H9 (cell line): Measurements from ENCODE around the gene MN1. TPM values are rescaled to one million over a fixed set of nuclear protein-coding genes. Genes with fewer than 3 reads are reported as not detected.
"Not testable (repeated sequence)": the region's sequence is repeated elsewhere in the genome, so short reads cannot be mapped to it uniquely, and the experiment has no call there.

Experiments
- DNase-seq: peaks from one replicate; pipeline ENCODE4 v3.0.0-alpha.2; 2017
- H2AFZ ChIP-seq: one replicate; pipeline ENCODE4 v1.6.1; 2013; ENCODE audit warnings: mild to moderate bottlenecking, low read length, control low read depth, moderate library complexity
- H2AK5ac ChIP-seq: 2 replicates; pipeline ENCODE4 v1.6.1; 2013; ENCODE audit warnings: low read length, control low read depth, mixed read lengths; ENCODE audit not compliant: insufficient read length
- H2BK120ac ChIP-seq: one replicate; pipeline ENCODE4 v1.6.1; 2013; ENCODE audit warnings: low read depth, mild to moderate bottlenecking, low read length, control low read depth, inconsistent platforms; ENCODE audit not compliant: poor library complexity, severe bottlenecking
- H2BK12ac ChIP-seq: 2 replicates; pipeline ENCODE4 v1.6.1; 2013; ENCODE audit warnings: low read length, control low read depth, mixed read lengths, low read depth; ENCODE audit not compliant: insufficient read length
- H2BK15ac ChIP-seq: 2 replicates; pipeline ENCODE4 v1.6.1; 2013; ENCODE audit warnings: low read depth, low read length, control low read depth
- H2BK20ac ChIP-seq: one replicate; pipeline ENCODE4 v1.6.1; 2013; ENCODE audit warnings: low read depth, mild to moderate bottlenecking, low read length, control low read depth, inconsistent platforms; ENCODE audit not compliant: poor library complexity, severe bottlenecking
- H2BK5ac ChIP-seq: 2 replicates; pipeline ENCODE4 v1.6.1; 2013; ENCODE audit warnings: low read length, control low read depth, mixed read lengths; ENCODE audit not compliant: insufficient read length
- H3K14ac ChIP-seq: 2 replicates; pipeline ENCODE4 v1.6.1; 2013; ENCODE audit warnings: low read length, control low read depth; ENCODE audit not compliant: insufficient read depth
- H3K18ac ChIP-seq: 2 replicates; pipeline ENCODE4 v1.6.1; 2013; ENCODE audit warnings: low read depth, mild to moderate bottlenecking, mixed read lengths, low read length, control low read depth; ENCODE audit not compliant: insufficient read length
- H3K23ac ChIP-seq: 2 replicates; pipeline ENCODE4 v1.6.1; 2013; ENCODE audit warnings: low read length, control low read depth, mixed read lengths, low read depth; ENCODE audit not compliant: insufficient read length
- H3K23me2 ChIP-seq: 2 replicates; pipeline ENCODE4 v1.6.1; 2013; ENCODE audit warnings: low read depth, mild to moderate bottlenecking, mixed read lengths, low read length, control low read depth; ENCODE audit not compliant: insufficient read length, poor library complexity, severe bottlenecking
- H3K27ac ChIP-seq: 2 replicates; pipeline ENCODE4 v1.5.1; 2013; ENCODE audit warnings: low read length, control low read depth, mixed read lengths, low read depth; ENCODE audit not compliant: insufficient read length
- H3K27me3 ChIP-seq: 2 replicates; pipeline ENCODE4 v1.6.1; 2013; ENCODE audit warnings: low read length, control low read depth, inconsistent platforms; ENCODE audit not compliant: insufficient read depth
- H3K4ac ChIP-seq: 2 replicates; pipeline ENCODE4 v1.6.1; 2013; ENCODE audit warnings: low read depth, mild to moderate bottlenecking, control low read depth, inconsistent platforms, low read length, moderate library complexity
- H3K4me1 ChIP-seq: 2 replicates; pipeline ENCODE4 v1.6.1; 2013; ENCODE audit warnings: low read length, control low read depth, inconsistent platforms; ENCODE audit not compliant: insufficient read depth
- H3K4me2 ChIP-seq: 2 replicates; pipeline ENCODE4 v1.6.1; 2013; ENCODE audit warnings: low read length, control low read depth, mixed read lengths; ENCODE audit not compliant: insufficient read length, insufficient read depth
- H3K56ac ChIP-seq: 2 replicates; pipeline ENCODE4 v1.6.1; 2013; ENCODE audit warnings: low read depth, mild to moderate bottlenecking, mixed read lengths, low read length, control low read depth; ENCODE audit not compliant: insufficient read length
- H3K79me1 ChIP-seq: 2 replicates; pipeline ENCODE4 v1.6.1; 2013; ENCODE audit warnings: low read depth, mild to moderate bottlenecking, moderate library complexity, low read length, control low read depth, inconsistent platforms; ENCODE audit not compliant: insufficient read depth, poor library complexity, severe bottlenecking
- H3K79me2 ChIP-seq: 2 replicates; pipeline ENCODE4 v1.6.1; 2013; ENCODE audit warnings: low read length, control low read depth, inconsistent platforms; ENCODE audit not compliant: insufficient read depth
- H3K9ac ChIP-seq: 2 replicates; pipeline ENCODE4 v1.6.1; 2013; ENCODE audit warnings: low read length, control low read depth, mixed read lengths; ENCODE audit not compliant: insufficient read length; ENCODE audit errors: extremely low read depth
- H3K9me3 ChIP-seq: one replicate; pipeline ENCODE4 v1.6.1; 2013; ENCODE audit warnings: low read depth, low read length, inconsistent platforms; ENCODE audit not compliant: control insufficient read depth
- H3T11ph ChIP-seq: one replicate; pipeline ENCODE4 v1.6.1; 2013; ENCODE audit warnings: mild to moderate bottlenecking, low read length, control low read depth, inconsistent platforms
- H4K20me1 ChIP-seq: one replicate; pipeline ENCODE4 v1.6.1; 2013; ENCODE audit not compliant: control insufficient read depth, insufficient read length, insufficient read depth
- H4K5ac ChIP-seq: 2 replicates; pipeline ENCODE4 v1.6.1; 2013; ENCODE audit warnings: low read depth, mild to moderate bottlenecking, mixed read lengths, low read length, control low read depth; ENCODE audit not compliant: insufficient read length
- H4K8ac ChIP-seq: replicated peaks from 2 replicates; pipeline ENCODE4 v1.6.1; 2013; ENCODE audit warnings: low read length, control low read depth, mixed read lengths, low read depth; ENCODE audit not compliant: insufficient read length
- H4K91ac ChIP-seq: 2 replicates; pipeline ENCODE4 v1.6.1; 2013; ENCODE audit warnings: low read depth, mild to moderate bottlenecking, moderate library complexity, mixed read lengths, low read length, control low read depth; ENCODE audit not compliant: insufficient read length
- H3K27ac Mint-ChIP-seq, 3 experiments: 2 replicates in 2 of 3; 3 replicates in 1 of 3; pipeline ENCODE4 v1.8.0; 2020 to 2021; ENCODE audit warnings: mixed read lengths in 3 of 3, mild to moderate bottlenecking in 1 of 3, moderate library complexity in 1 of 3
- H3K27me3 Mint-ChIP-seq: 2 replicates; pipeline ENCODE4 v1.8.0; 2021; ENCODE audit warnings: low read depth, mild to moderate bottlenecking, moderate library complexity, mixed read lengths
- H3K36me3 Mint-ChIP-seq, 3 experiments: 2 replicates in 2 of 3; 3 replicates in 1 of 3; pipeline ENCODE4 v1.8.0; 2020 to 2021; ENCODE audit warnings: low read depth in 3 of 3, mixed read lengths in 3 of 3; ENCODE audit not compliant: insufficient read depth in 1 of 3
- H3K4me1 Mint-ChIP-seq, 2 experiments: 2 replicates each; pipeline ENCODE4 v1.8.0; 2020; ENCODE audit warnings: mixed read lengths in 2 of 2
- H3K4me3 Mint-ChIP-seq, 2 experiments: 2 replicates in 1 of 2; 3 replicates in 1 of 2; pipeline ENCODE4 v1.8.0; 2020 to 2021; ENCODE audit warnings: mild to moderate bottlenecking in 2 of 2, mixed read lengths in 2 of 2, moderate library complexity in 1 of 2
- H3K9me3 Mint-ChIP-seq, 2 experiments: 2 replicates in 1 of 2; 3 replicates in 1 of 2; pipeline ENCODE4 v1.8.0; 2020; ENCODE audit warnings: mild to moderate bottlenecking in 2 of 2, mixed read lengths in 2 of 2, moderate library complexity in 1 of 2
- CTCF ChIP-seq: fragments of 200-600 bp; sonication (generic); conservative IDR thresholded peaks from 3 replicates; pipeline ENCODE4 v1.8.0; 2021; ENCODE audit warnings: antibody characterized with exemption, mild to moderate bottlenecking
- WGBS: extraction: QIAGEN DNeasy Blood & Tissue Kit; methylation state at CpG from one replicate; pipeline ENCODE4 v1.1.7; 2013; ENCODE audit warnings: missing lambda C conversion rate, low lambda C conversion rate, mixed read lengths; ENCODE audit not compliant: insufficient read length; ENCODE audit errors: extremely low coverage; 5-methylcytosine and 5-hydroxymethylcytosine counted together
- total RNA-seq: library from RNA; stranded (reverse); gene quantifications from 2 replicates; pipeline ENCODE4 v1.2.1, GENCODE V29; 2021

Gene MN1
- total RNA-seq, 1 experiment from 2014 or later = 2.8 TPM

- no peak overlapping the region for H4K91ac ChIP-seq
- no peak for TF ChIP-seq CTCF
- H3K4me3 Mint-ChIP-seq = peak overlapping the region; percentile 47 to 77
- H3K4me2 ChIP-seq = peak overlapping the region; percentile 22
- no peak overlapping the region for H2BK120ac ChIP-seq
- H3K14ac ChIP-seq = no peak overlapping the region
- no peak overlapping the region for H2AFZ ChIP-seq
- no peaks in the 10 kb centered on the region for H3K79me1 ChIP-seq
- no peak overlapping the region for H2BK12ac ChIP-seq
- H3K4ac ChIP-seq = no peak overlapping the region
- H3K4me1 Mint-ChIP-seq = peaks cover 65 to 66% of the 10 kb centered on the region in 2 experiments
- no CpG with 5 or more reads among the region's 4 CpGs for WGBS
- peak overlapping the region in 2 of 3 experiments; percentile 18 to 82; a peak in 3 of 7 replicates for H3K27ac Mint-ChIP-seq
- H4K8ac ChIP-seq = no peak overlapping the region
- no peak overlapping the region for H3T11ph ChIP-seq
- H4K20me1 ChIP-seq = no peaks in the 10 kb centered on the region
- peaks cover 16 to 18% (median 16%) of the 10 kb centered on the region in 3 experiments for H3K36me3 Mint-ChIP-seq
- H3K27ac ChIP-seq = no peak overlapping the region
- H3K4me1 ChIP-seq = peaks cover 23% of the 10 kb centered on the region
- no peak overlapping the region for H4K5ac ChIP-seq
- no peak overlapping the region for H3K23ac ChIP-seq
- H3K23me2 ChIP-seq = no peaks in the 10 kb centered on the region
- no peak overlapping the region for H2BK5ac ChIP-seq
- H3K27me3 Mint-ChIP-seq = peaks cover 21% of the 10 kb centered on the region
- H3K56ac ChIP-seq = no peak overlapping the region
- no peak overlapping the region for H2AK5ac ChIP-seq
- no peaks in the 10 kb centered on the region; the same call in 1 of the 2 replicates for H3K27me3 ChIP-seq
- H3K9me3 Mint-ChIP-seq = peaks cover 7 to 10% of the 10 kb centered on the region in 2 experiments; a peak in 4 of 5 replicates
- DNase-seq = no peak
- no peak overlapping the region for H3K18ac ChIP-seq
- no peak overlapping the region for H2BK20ac ChIP-seq
- H3K9ac ChIP-seq = no peak overlapping the region
- no peaks in the 10 kb centered on the region for H3K9me3 ChIP-seq
- H3K79me2 ChIP-seq = peaks cover 21% of the 10 kb centered on the region; the same call in 1 of the 2 replicates
- H2BK15ac ChIP-seq = no peak overlapping the region
Measured at GRCh38 chr22:27745154-27745553, 56.4 kb downstream of the MN1 start.

GRCh38 chr22:27744078-27744477 is 57.5 kb downstream of the MN1 start:
- not testable (repeated sequence) for H3K9me3 ChIP-seq, H3K27me3 ChIP-seq, H2BK5ac ChIP-seq, H3T11ph ChIP-seq, DNase-seq, H3K27ac ChIP-seq, H3K23ac ChIP-seq, H3K56ac ChIP-seq, H2AFZ ChIP-seq, H4K91ac ChIP-seq, H3K18ac ChIP-seq, H4K20me1 ChIP-seq, H3K9ac ChIP-seq, H2BK15ac ChIP-seq, H3K23me2 ChIP-seq, H4K5ac ChIP-seq, H2BK20ac ChIP-seq, H2AK5ac ChIP-seq, H3K14ac ChIP-seq, H4K8ac ChIP-seq, H3K4ac ChIP-seq, H2BK12ac ChIP-seq, H2BK120ac ChIP-seq, H3K4me2 ChIP-seq, H3K79me1 ChIP-seq
- Mint-ChIP-seq H3K27me3 (peaks cover 13% of the 10 kb centered on the region), H3K36me3 (peaks cover 23 to 27% (median 25%) of the 10 kb centered on the region in 3 experiments), H3K4me1 (peaks cover 58% of the 10 kb centered on the region in 2 experiments), H3K9me3 (peaks cover 12% of the 10 kb centered on the region in 2 experiments; a peak in 4 of 5 replicates), H3K27ac (peak overlapping the region; percentile 55 to 98 (median 96)), H3K4me3 (peak overlapping the region; percentile 82 to 90)
- H3K4me1 ChIP-seq = peaks cover 23% of the 10 kb centered on the region
- no CpG with 5 or more reads among the region's 15 CpGs for whole genome bisulfite sequencing
- H3K79me2 ChIP-seq = peaks cover 32% of the 10 kb centered on the region; the same call in 1 of the 2 replicates
